ENCODE results near the gene TMEM181. TPM values are rescaled to one million over a fixed set of nuclear protein-coding genes. Genes with fewer than 3 reads are reported as not detected.
"Not testable (repeated sequence)": the region's sequence is repeated elsewhere in the genome, so short reads cannot be mapped to it uniquely, and the experiment has no call there.

TMEM181 gene
- total and polyA plus RNA-seq, 2 experiments from 2014 or later, result 11.9 to 25.2 TPM

DNA sequence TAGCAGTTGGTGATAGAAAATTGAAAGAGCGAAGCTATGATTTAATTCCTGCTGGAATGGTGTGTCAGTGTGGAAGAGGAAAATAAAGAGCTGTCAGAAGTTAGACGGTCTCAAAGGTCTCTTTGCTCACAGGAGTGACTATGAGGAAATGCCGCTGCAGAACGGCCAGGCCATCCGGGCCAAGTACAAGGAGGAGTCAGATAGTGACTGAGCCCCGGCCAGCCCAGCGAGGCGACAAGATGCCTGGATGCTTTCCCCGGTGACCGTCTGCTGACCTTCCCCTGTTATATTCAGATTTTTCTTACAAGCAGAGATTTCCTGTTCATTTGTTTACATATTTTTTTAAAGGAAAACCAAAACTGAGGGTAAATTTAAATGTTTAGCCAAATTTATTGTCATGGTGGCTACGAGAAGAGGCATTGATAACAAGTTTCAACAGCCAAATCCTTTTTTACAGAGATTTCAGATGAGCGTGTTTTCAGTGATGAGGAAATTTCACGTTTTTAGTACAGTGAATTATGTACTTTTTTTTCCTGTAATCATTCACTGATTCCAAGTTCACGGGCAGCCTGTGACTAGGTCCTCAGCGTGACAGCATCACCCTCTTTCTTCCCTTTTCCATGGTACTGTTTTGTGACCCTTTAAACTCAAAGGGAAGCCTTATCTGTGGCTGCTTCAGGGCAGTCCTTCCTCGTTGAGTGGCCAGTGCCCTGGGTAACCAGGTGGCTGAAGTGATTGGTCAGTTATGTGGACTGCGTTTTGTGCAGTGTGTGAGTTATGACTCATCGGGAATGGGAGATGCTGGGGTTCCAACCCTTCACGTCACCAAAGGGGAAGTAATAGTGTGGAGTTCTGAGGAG, 72.0 kb downstream of the TMEM181 start (continued):
- TF ChIP-seq, protein P1, sequence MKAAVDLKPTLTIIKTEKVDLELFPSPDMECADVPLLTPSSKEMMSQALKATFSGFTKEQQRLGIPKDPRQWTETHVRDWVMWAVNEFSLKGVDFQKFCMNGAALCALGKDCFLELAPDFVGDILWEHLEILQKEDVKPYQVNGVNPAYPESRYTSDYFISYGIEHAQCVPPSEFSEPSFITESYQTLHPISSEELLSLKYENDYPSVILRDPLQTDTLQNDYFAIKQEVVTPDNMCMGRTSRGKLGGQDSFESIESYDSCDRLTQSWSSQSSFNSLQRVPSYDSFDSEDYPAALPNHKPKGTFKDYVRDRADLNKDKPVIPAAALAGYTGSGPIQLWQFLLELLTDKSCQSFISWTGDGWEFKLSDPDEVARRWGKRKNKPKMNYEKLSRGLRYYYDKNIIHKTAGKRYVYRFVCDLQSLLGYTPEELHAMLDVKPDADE (IDR thresholded peaks at IDR 0.05), result no peak
- TF ChIP-seq ZNF331 (CRISPR knock-in tag; IDR thresholded peaks at IDR 0.05; ENCODE audit: low read depth) (no peak), CREB1 (CRISPR knock-in tag; IDR thresholded peaks at IDR 0.05; ENCODE audit: low read depth) (no peak), EZH2 (IDR thresholded peaks at IDR 0.05; ENCODE audit: low read depth, unreplicated experiment) (no peak)
- TF ChIP-seq, protein P2, sequence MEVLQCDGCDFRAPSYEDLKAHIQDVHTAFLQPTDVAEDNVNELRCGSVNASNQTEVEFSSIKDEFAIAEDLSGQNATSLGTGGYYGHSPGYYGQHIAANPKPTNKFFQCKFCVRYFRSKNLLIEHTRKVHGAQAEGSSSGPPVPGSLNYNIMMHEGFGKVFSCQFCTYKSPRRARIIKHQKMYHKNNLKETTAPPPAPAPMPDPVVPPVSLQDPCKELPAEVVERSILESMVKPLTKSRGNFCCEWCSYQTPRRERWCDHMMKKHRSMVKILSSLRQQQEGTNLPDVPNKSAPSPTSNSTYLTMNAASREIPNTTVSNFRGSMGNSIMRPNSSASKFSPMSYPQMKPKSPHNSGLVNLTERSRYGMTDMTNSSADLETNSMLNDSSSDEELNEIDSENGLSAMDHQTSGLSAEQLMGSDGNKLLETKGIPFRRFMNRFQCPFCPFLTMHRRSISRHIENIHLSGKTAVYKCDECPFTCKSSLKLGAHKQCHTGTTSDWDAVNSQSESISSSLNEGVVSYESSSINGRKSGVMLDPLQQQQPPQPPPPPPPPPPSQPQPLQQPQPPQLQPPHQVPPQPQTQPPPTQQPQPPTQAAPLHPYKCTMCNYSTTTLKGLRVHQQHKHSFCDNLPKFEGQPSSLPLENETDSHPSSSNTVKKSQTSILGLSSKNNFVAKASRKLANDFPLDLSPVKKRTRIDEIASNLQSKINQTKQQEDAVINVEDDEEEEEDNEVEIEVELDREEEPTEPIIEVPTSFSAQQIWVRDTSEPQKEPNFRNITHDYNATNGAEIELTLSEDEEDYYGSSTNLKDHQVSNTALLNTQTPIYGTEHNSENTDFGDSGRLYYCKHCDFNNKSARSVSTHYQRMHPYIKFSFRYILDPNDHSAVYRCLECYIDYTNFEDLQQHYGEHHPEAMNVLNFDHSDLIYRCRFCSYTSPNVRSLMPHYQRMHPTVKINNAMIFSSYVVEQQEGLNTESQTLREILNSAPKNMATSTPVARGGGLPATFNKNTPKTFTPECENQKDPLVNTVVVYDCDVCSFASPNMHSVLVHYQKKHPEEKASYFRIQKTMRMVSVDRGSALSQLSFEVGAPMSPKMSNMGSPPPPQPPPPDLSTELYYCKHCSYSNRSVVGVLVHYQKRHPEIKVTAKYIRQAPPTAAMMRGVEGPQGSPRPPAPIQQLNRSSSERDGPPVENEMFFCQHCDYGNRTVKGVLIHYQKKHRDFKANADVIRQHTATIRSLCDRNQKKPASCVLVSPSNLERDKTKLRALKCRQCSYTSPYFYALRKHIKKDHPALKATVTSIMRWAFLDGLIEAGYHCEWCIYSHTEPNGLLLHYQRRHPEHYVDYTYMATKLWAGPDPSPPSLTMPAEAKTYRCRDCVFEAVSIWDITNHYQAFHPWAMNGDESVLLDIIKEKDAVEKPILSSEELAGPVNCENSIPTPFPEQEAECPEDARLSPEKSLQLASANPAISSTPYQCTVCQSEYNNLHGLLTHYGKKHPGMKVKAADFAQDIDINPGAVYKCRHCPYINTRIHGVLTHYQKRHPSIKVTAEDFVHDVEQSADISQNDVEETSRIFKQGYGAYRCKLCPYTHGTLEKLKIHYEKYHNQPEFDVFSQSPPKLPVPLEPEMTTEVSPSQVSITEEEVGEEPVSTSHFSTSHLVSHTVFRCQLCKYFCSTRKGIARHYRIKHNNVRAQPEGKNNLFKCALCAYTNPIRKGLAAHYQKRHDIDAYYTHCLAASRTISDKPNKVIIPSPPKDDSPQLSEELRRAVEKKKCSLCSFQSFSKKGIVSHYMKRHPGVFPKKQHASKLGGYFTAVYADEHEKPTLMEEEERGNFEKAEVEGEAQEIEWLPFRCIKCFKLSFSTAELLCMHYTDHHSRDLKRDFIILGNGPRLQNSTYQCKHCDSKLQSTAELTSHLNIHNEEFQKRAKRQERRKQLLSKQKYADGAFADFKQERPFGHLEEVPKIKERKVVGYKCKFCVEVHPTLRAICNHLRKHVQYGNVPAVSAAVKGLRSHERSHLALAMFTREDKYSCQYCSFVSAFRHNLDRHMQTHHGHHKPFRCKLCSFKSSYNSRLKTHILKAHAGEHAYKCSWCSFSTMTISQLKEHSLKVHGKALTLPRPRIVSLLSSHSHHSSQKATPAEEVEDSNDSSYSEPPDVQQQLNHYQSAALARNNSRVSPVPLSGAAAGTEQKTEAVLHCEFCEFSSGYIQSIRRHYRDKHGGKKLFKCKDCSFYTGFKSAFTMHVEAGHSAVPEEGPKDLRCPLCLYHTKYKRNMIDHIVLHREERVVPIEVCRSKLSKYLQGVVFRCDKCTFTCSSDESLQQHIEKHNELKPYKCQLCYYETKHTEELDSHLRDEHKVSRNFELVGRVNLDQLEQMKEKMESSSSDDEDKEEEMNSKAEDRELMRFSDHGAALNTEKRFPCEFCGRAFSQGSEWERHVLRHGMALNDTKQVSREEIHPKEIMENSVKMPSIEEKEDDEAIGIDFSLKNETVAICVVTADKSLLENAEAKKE (CRISPR knock-in tag; IDR thresholded peaks at IDR 0.05), result no peak

DNA sequence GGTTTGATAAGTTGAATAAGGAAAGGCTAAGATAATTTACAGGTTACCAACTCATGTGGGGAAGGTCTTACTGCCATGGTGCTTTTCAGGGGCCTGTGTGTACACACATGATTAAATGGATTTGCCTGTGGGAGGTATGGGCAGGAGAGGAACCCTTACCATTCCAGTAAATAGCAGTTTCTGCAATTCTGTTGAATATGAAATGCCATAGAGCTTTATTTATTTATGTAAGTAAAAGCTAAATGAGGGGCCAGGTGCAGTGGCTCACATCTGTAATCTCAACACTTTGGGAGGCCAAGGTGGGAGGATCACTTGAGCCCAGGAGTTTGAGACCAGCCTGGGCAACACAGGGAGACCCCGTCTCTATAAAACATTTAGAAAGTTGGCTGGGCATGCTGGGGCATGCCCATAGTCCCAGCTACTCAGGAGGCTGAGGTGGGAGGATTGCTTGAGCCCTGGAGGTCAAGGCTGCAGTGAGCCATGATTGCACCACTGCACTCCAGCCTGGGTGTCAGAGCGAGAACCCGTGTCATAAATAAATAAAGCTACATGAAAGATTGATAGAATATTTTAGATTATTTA, 72.7 kb downstream of the TMEM181 start:
- Histone ChIP-seq H4K20me1 (replicated peaks; ENCODE audit: insufficient read depth) (peaks cover 10% of the 10 kb centered on the region), H3K27ac (ENCODE audit: low read depth) (0 out of 2 replicates have a peak overlapping the region, but pooled peaks have one; percentile 9)
- peaks cover 63% of the 10 kb centered on the region for H3K36me3 Mint-ChIP-seq (ENCODE audit: low read depth)
- not testable (repeated sequence) for DNase-seq (ENCODE audit: low spot score); H2AFZ ChIP-seq; H3K27me3 ChIP-seq (ENCODE audit: insufficient read depth); ATAC-seq; H3K9me2 ChIP-seq (ENCODE audit: insufficient read depth); H3K4me3 Mint-ChIP-seq; H3K36me3 ChIP-seq (ENCODE audit: insufficient read depth); H3K9me3 Mint-ChIP-seq; H3F3A ChIP-seq (replicated peaks; ENCODE audit: low read depth); H3K4me1 ChIP-seq (ENCODE audit: insufficient read depth); H3K79me2 ChIP-seq (replicated peaks; ENCODE audit: insufficient read depth); H3K4me3 ChIP-seq; H3K4me2 ChIP-seq
- peaks cover 16% of the 10 kb centered on the region for H3K27me3 Mint-ChIP-seq (ENCODE audit: insufficient read depth, low read depth, poor library complexity)
- H3K27ac Mint-ChIP-seq, result peak overlapping the region; percentile 41
- peaks cover 16% of the 10 kb centered on the region for H3K4me1 Mint-ChIP-seq

All from GM23338 (cell line).